Epithelial cell of prostate (primary cell): ENCODE measurements around the gene MOB3B.
A peak's percentile ranks its signal among the peaks of the same experiment; 100 is the strongest.
"Not testable (repeated sequence)": the region's sequence is repeated elsewhere in the genome, so short reads cannot be mapped to it uniquely, and the experiment has no call there.

Source experiments
- DNase-seq: peaks from one replicate; pipeline ENCODE4 v3.0.0-alpha.2; 2011; ENCODE audit warnings: low read depth, low spot score
- H3K27ac ChIP-seq: fragments of 450-650 bp; 2 replicates; pipeline ENCODE4 v1.5.1; 2017; ENCODE audit warnings: mild to moderate bottlenecking

MOB3B gene

GRCh38 chr9:27453860-27454553 is 75.6 kb downstream of the MOB3B start:
- H3K27ac ChIP-seq, result peak overlapping the region; percentile 75
- DNase-seq, result no peak

GRCh38 chr9:27451207-27451797 is 78.3 kb downstream of the MOB3B start:
- no peak for DNase-seq

GRCh38 chr9:27450752-27451151 is 78.9 kb downstream of the MOB3B start:
- DNase-seq, result no peak
- no peak overlapping the region for H3K27ac ChIP-seq

More at GRCh38 chr9:27451207-27451797, 78.3 kb downstream of the MOB3B start:
- no peak overlapping the region for H3K27ac ChIP-seq

- H3K27ac ChIP-seq, DNase-seq: not testable (repeated sequence)
Observed at GRCh38 chr9:27448356-27448755, 81.3 kb downstream of the MOB3B start.

- no peak overlapping the region for H3K27ac ChIP-seq
- DNase-seq, result no peak
Observed at GRCh38 chr9:27447031-27447683, 82.5 kb downstream of the MOB3B start.

- no peak for DNase-seq
- no peak overlapping the region for H3K27ac ChIP-seq
Observed at GRCh38 chr9:27445688-27446087, 83.9 kb downstream of the MOB3B start.

- no peak for DNase-seq
- H3K27ac ChIP-seq, result no peak overlapping the region
Observed at GRCh38 chr9:27445057-27445595, 84.5 kb downstream of the MOB3B start.

GRCh38 chr9:27442464-27442863 is 87.2 kb downstream of the MOB3B start:
- H3K27ac ChIP-seq, result no peak overlapping the region
- DNase-seq, result no peak

GRCh38 chr9:27441741-27442070 is 87.9 kb downstream of the MOB3B start:
- DNase-seq, result no peak
- no peak overlapping the region for H3K27ac ChIP-seq

GRCh38 chr9:27440888-27441740 is 88.5 kb downstream of the MOB3B start:
- H3K27ac ChIP-seq, result no peak overlapping the region
- DNase-seq, result no peak

- no peak overlapping the region for H3K27ac ChIP-seq
- no peak for DNase-seq
Observed at GRCh38 chr9:27438522-27438921, 91.1 kb downstream of the MOB3B start.

- H3K27ac ChIP-seq, result peak overlapping the region; percentile 2
- DNase-seq, result no peak
Observed at GRCh38 chr9:27437652-27438373, 91.8 kb downstream of the MOB3B start.

GRCh38 chr9:27436234-27436633 is 93.4 kb downstream of the MOB3B start:
- H3K27ac ChIP-seq, result no peak overlapping the region
- DNase-seq, result no peak

- DNase-seq, result no peak
- H3K27ac ChIP-seq, result no peak overlapping the region
Observed at GRCh38 chr9:27433631-27434325, 95.8 kb downstream of the MOB3B start.

GRCh38 chr9:27432308-27432707 is 97.3 kb downstream of the MOB3B start:
- no peak overlapping the region for H3K27ac ChIP-seq
- no peak for DNase-seq

GRCh38 chr9:27431543-27432147 is 98.0 kb downstream of the MOB3B start:
- no peak for DNase-seq
- H3K27ac ChIP-seq, result no peak overlapping the region

GRCh38 chr9:27430750-27431535 is 98.7 kb downstream of the MOB3B start:
- no peak overlapping the region for H3K27ac ChIP-seq
- DNase-seq, result no peak

GRCh38 chr9:27429917-27430316 is 99.7 kb downstream of the MOB3B start:
- no peak overlapping the region for H3K27ac ChIP-seq

More at GRCh38 chr9:27429917-27430316, 99.7 kb downstream of the MOB3B start:
- DNase-seq, result no peak
